HEK293T (cell line): ENCODE data around the gene CHPF2.

Source experiments
- ARNT ChIP-seq: fragments of 450-650 bp; IDR thresholded peaks from 2 replicates; pipeline ENCODE4 v1.6.1; 2017; ENCODE audit warnings: mild to moderate bottlenecking
- CTBP1 ChIP-seq: fragments of 450-650 bp; IDR thresholded peaks from 2 replicates; pipeline ENCODE4 v1.6.1; 2016; ENCODE audit warnings: borderline replicate concordance
- FOXK2 ChIP-seq: fragments of 450-650 bp; IDR thresholded peaks from 2 replicates; pipeline ENCODE4 v1.6.1; 2016; ENCODE audit warnings: mild to moderate bottlenecking
- FOXM1 ChIP-seq: fragments of 450-650 bp; IDR thresholded peaks from 2 replicates; pipeline ENCODE4 v1.6.1; 2017; ENCODE audit warnings: mild to moderate bottlenecking, borderline replicate concordance
- HDGF ChIP-seq: fragments of 450-650 bp; IDR thresholded peaks from 2 replicates; pipeline ENCODE4 v1.6.1; 2017; ENCODE audit warnings: antibody characterized with exemption, borderline replicate concordance
- SUZ12 ChIP-seq: fragments of 450-650 bp; IDR thresholded peaks from 2 replicates; pipeline ENCODE4 v1.6.1; 2016; ENCODE audit warnings: mild to moderate bottlenecking
- TF ChIP-seq, protein P1 (sequence below): fragments of 450-650 bp; IDR thresholded peaks from 2 replicates; pipeline ENCODE4 v1.6.1; 2016

- TF ChIP-seq, protein P1, sequence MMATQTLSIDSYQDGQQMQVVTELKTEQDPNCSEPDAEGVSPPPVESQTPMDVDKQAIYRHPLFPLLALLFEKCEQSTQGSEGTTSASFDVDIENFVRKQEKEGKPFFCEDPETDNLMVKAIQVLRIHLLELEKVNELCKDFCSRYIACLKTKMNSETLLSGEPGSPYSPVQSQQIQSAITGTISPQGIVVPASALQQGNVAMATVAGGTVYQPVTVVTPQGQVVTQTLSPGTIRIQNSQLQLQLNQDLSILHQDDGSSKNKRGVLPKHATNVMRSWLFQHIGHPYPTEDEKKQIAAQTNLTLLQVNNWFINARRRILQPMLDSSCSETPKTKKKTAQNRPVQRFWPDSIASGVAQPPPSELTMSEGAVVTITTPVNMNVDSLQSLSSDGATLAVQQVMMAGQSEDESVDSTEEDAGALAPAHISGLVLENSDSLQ = no peak
- TF ChIP-seq SUZ12 (no peak), CTBP1 (no peak), FOXK2 (no peak), FOXM1 (no peak), ARNT (no peak), HDGF (no peak)
Observed at GRCh38 chr7:151261529-151261928, 29.2 kb downstream of the CHPF2 start.
